ENCODE data around the gene AP4E1. TPM values are rescaled to one million over a fixed set of nuclear protein-coding genes. Genes with fewer than 3 reads are reported as not detected.
A peak's percentile ranks its signal among the peaks of the same experiment; 100 is the strongest.

Gene AP4E1
- total and polyA plus RNA-seq, 2 of the 4 experiments (the other 2 are of a cell fraction): 3.1 to 6.8 TPM

DNA sequence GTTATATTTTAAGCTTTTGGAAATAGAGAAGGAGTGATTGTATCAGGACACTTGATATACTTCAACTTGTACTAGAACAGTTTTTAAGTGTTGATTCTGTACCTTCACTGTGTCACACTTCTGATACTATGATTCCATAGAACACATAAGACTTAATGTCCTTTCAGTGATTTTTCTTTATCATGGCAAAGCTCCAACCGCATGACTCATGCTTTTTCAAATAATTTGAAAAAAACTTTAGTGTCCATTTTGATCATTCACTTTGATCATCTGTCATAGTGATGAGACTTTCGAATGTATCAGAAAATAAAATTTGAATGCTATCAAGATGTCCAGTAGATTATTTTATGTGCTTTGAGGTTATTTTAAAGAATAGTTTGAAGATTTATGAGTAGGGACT lies 32.0 kb downstream of the AP4E1 start:
- Histone ChIP-seq H3K36me3 (ENCODE audit: control insufficient read depth, insufficient read depth, low read length) (peaks cover 15% of the 10 kb centered on the region), H2BK15ac (ENCODE audit: low read depth, low read length) (no peak overlapping the region), H3K79me1 (ENCODE audit: low read depth in 1 of 2, low read length in 2 of 2) (peaks cover 0 to 3% of the 10 kb centered on the region in 2 experiments; a peak in 1 of 4 replicates), H2AK5ac (ENCODE audit: low read depth, low read length) (no peak overlapping the region), H3K14ac (replicated peaks; ENCODE audit: low read depth, low read length) (no peak overlapping the region), H3K27me3 (ENCODE audit: control insufficient read depth, insufficient read depth, low read length) (no peaks in the 10 kb centered on the region), H2AFZ (replicated peaks; ENCODE audit: low read length, poor library complexity) (no peak overlapping the region), H2BK120ac (ENCODE audit: low read depth, low read length) (no peak overlapping the region), H4K91ac (ENCODE audit: insufficient read depth, low read depth, low read length) (no peak overlapping the region), H3K9me1 (ENCODE audit: insufficient read depth, low read length) (0 out of 2 replicates have a peak, but pooled peaks cover 3% of the 10 kb centered on the region), H2BK20ac (ENCODE audit: low read depth, low read length) (no peak overlapping the region), H3K23ac (ENCODE audit: low read depth, low read length) (no peak overlapping the region), H3K4me1 (ENCODE audit: control insufficient read depth, insufficient read depth, low read length) (0 out of 2 replicates have a peak, but pooled peaks cover 4% of the 10 kb centered on the region), H3K4me2 (ENCODE audit: low read depth, low read length) (no peak overlapping the region), H3K56ac (ENCODE audit: extremely low read depth, insufficient read depth, low read length) (no peak overlapping the region), H4K20me1 (ENCODE audit: insufficient read depth, low read length) (no peaks in the 10 kb centered on the region), H3K4me3 (ENCODE audit: insufficient read depth, low read depth, low read length) (no peak overlapping the region), H4K5ac (ENCODE audit: low read depth, low read length) (no peak overlapping the region), H3K9me3 (ENCODE audit: control insufficient read depth, insufficient read depth, low read length) (no peaks in the 10 kb centered on the region), H3K4ac (ENCODE audit: low read depth, low read length) (no peak overlapping the region), H3K9ac (ENCODE audit: low read depth, low read length) (no peak overlapping the region), H3K27ac (ENCODE audit: insufficient read depth, low read length) (no peak overlapping the region), H4K8ac (ENCODE audit: low read depth in 2 of 2, low read length in 2 of 2) (no peak overlapping the region), H2BK5ac (ENCODE audit: low read depth, low read length, poor library complexity, severe bottlenecking) (peak overlapping the region; percentile 39), H2AK9ac (replicated peaks; ENCODE audit: low read depth, low read length, poor library complexity) (no peak overlapping the region), H3K18ac (ENCODE audit: low read depth, low read length) (no peak overlapping the region)
- in situ Hi-C loops (cut with MboI; ENCODE audit: low sequenced_read_pairs) (no loop called here), dilution Hi-C loops (cut with HindIII; ENCODE audit: low sequenced_read_pairs, unreplicated experiment) (no loop called here), intact Hi-C loops (cut with micrococcal nuclease) (no loop called here)
- ATAC-seq (ENCODE audit: low read depth): no peak
- peak; percentile 41 for DNase-seq
- no TSS peak for BruUV-seq (replicated peaks)
- POLR2A ChIA-PET (ENCODE audit: unreplicated experiment): no interaction called here
- peak; percentile 30; the same call in 1 of the 2 replicates for TF ChIP-seq FOS (IDR thresholded peaks at IDR 0.05; ENCODE audit: low read depth, low read length)
- no peak for TF ChIP-seq RAD21 (IDR thresholded peaks at IDR 0.05; ENCODE audit: low read length)
- CTCF ChIA-PET: no interaction called here
- no CpG with 5 or more reads among the region's 2 CpGs for WGBS, 2 experiments (ENCODE audit: extremely low coverage in 2 of 2, insufficient read length in 1 of 2)

Measured in IMR-90 (cell line).